Inflammatory macrophage treated with lipopolysaccharide for 4 hours (primary cell): ENCODE data around the gene SNAP25.

Experiments used
- DNase-seq: peaks from one replicate; pipeline ENCODE4 v3.0.0-alpha.2; 2020

The SNAP25 gene

GRCh38 chr20:10307359-10307735 is 88.7 kb downstream of the SNAP25 start:
- DNase-seq, result no peak

- DNase-seq, result no peak
Measured at GRCh38 chr20:10308652-10309051, 90.0 kb downstream of the SNAP25 start.

- no peak for DNase-seq
Measured at GRCh38 chr20:10309326-10309725, 90.7 kb downstream of the SNAP25 start.

GRCh38 chr20:10312111-10312510 is 93.5 kb downstream of the SNAP25 start:
- DNase-seq, result no peak

GRCh38 chr20:10313215-10313614 is 94.6 kb downstream of the SNAP25 start:
- DNase-seq, result no peak

- no peak for DNase-seq
Measured at GRCh38 chr20:10313701-10314100, 95.1 kb downstream of the SNAP25 start.

- DNase-seq, result no peak
Measured at GRCh38 chr20:10314198-10314597, 95.6 kb downstream of the SNAP25 start.

GRCh38 chr20:10315138-10315537 is 96.5 kb downstream of the SNAP25 start:
- no peak for DNase-seq

GRCh38 chr20:10316582-10316981 is 98.0 kb downstream of the SNAP25 start:
- DNase-seq, result no peak

- peak; percentile 22 for DNase-seq
Measured at GRCh38 chr20:10318291-10319024, 99.8 kb downstream of the SNAP25 start.

GRCh38 chr20:10319855-10320254 is 101.2 kb downstream of the SNAP25 start:
- no peak for DNase-seq

- DNase-seq, result no peak
Measured at GRCh38 chr20:10321138-10321717, 102.6 kb downstream of the SNAP25 start.

GRCh38 chr20:10322073-10323012 is 103.7 kb downstream of the SNAP25 start:
- no peak for DNase-seq

GRCh38 chr20:10323729-10324128 is 105.1 kb downstream of the SNAP25 start:
- DNase-seq, result no peak

GRCh38 chr20:10324198-10324847 is 105.7 kb downstream of the SNAP25 start:
- no peak for DNase-seq

- no peak for DNase-seq
Measured at GRCh38 chr20:10328897-10329255, 110.2 kb downstream of the SNAP25 start.

- DNase-seq, result no peak
Measured at GRCh38 chr20:10329387-10330005, 110.9 kb downstream of the SNAP25 start.

- no peak for DNase-seq
Measured at GRCh38 chr20:10330071-10330470, 111.4 kb downstream of the SNAP25 start.

GRCh38 chr20:10332656-10333415 is 114.2 kb downstream of the SNAP25 start:
- DNase-seq, result no peak

GRCh38 chr20:10336959-10337729 is 118.5 kb downstream of the SNAP25 start:
- no peak for DNase-seq
